Heart right ventricle (tissue), 16 donors: Measurements from ENCODE around the gene TNNT3. TPM values are rescaled to one million over a fixed set of nuclear protein-coding genes. Genes with fewer than 3 reads are reported as not detected.

Source experiments
- ATAC-seq, 8 donors: fragments of 200-7000 bp; cut with Tn5 transposase; one replicate each; pipeline ENCODE4 v1.9.1; 2020; ENCODE audit warnings: mild to moderate bottlenecking in 8 of 8, moderate library complexity in 8 of 8, moderate number of reproducible peaks in 1 of 8
- DNase-seq, 2 donors: peaks; one replicate each; pipeline ENCODE4 v3.0.0-alpha.2; 2020
- H3K27ac ChIP-seq, 10 donors: fragments of 200-600 bp; sonication (generic) in 2 of 10; one replicate each; pipeline versions ENCODE4 v1.5.0 to v1.8.0; 2020 to 2022; ENCODE audit warnings: mild to moderate bottlenecking in 3 of 10
- H3K27me3 ChIP-seq, 7 donors: fragments of 200-600 bp; one replicate each; pipeline ENCODE4 v1.8.0; 2021 to 2022; ENCODE audit warnings: mild to moderate bottlenecking in 2 of 7
- H3K36me3 ChIP-seq, 9 donors: fragments of 200-600 bp; sonication (generic) in 1 of 9; one replicate each; pipeline versions ENCODE4 v1.5.0 to v1.8.0; 2020 to 2022; ENCODE audit warnings: mild to moderate bottlenecking in 2 of 9
- H3K4me1 ChIP-seq, 9 donors: fragments of 200-600 bp; sonication (generic) in 1 of 9; one replicate each; pipeline versions ENCODE4 v1.5.0 to v1.8.0; 2020 to 2022; ENCODE audit warnings: mild to moderate bottlenecking in 4 of 9
- H3K4me3 ChIP-seq, 10 donors: fragments of 200-600 bp; sonication (generic) in 2 of 10; one replicate each; pipeline versions ENCODE4 v1.5.0 to v1.8.0; 2020 to 2022; ENCODE audit warnings: mild to moderate bottlenecking in 7 of 10, moderate library complexity in 2 of 10
- H3K9me3 ChIP-seq, 11 donors: fragments of 200-600 bp in 10 of 11; sonication (generic) in 2 of 11; one replicate each; pipeline versions ENCODE4 v1.5.0 to v1.8.0; 2013 to 2022; ENCODE audit warnings: mild to moderate bottlenecking in 2 of 11, control low read depth in 1 of 11, moderate library complexity in 1 of 11
- CTCF ChIP-seq, 9 donors: fragments of 200-600 bp; sonication (generic) in 2 of 9; IDR thresholded peaks; one replicate each; pipeline versions ENCODE4 v1.5.0 to v1.8.0; 2021 to 2022; ENCODE audit warnings: antibody characterized with exemption in 9 of 9, mild to moderate bottlenecking in 5 of 9, moderate library complexity in 1 of 9
- WGBS, 2 donors: extraction: QIAGEN DNeasy Blood & Tissue Kit; methylation state at CpG; one replicate each; pipeline ENCODE4 v1.1.7; 2013; ENCODE audit warnings: inconsistent platforms in 1 of 2; 5-methylcytosine and 5-hydroxymethylcytosine counted together
- intact Hi-C, 10 donors: fragments of 100-400 bp; cut with DNase I; formaldehyde crosslinking; loops; one replicate each; pipeline versions ENCODE4 v1.11.1 to v1.14.2; 2022
- polyA plus RNA-seq, 2 donors: library from polyadenylated mRNA; stranded (reverse); fragments of 200-250 nt; gene quantifications; one replicate each; pipeline ENCODE4 v1.2.3, GENCODE V29; 2013
- total RNA-seq, 10 donors: library from RNA; stranded (reverse); fragmentation: NEBNext Ultra II Directional in 3 of 10; extraction: Animal tissue kit (Norgen Biotek cat#: 25700) in 3 of 10; gene quantifications; one replicate each; pipeline versions ENCODE4 v1.2.1 to v1.2.4, GENCODE V29; 2021 to 2023
- donor health status: Arrhythmogenic right ventricular cardiomyopathy.
- donor health status: ischemic (EF 13 %, LVEDD 7.1; RV severe dilation, severe dysfunction).
- donor health status: healthy with polysubstance abuse.
- donor health status: DM: no; HTN: yes; CAD: no.
- donor health status: DM: no; HTN: no; CAD: no.
- donor health status: ischemic (EF 25% LVEDD 6.9; RV normal size, moderate dysfunction).
- donor health status: ischemic (EF 25% LVEDD 5.7; RV mildly dilated, moderate dysfunction).
- donor health status: healthy.
- donor health status: DM: yes; HTN: yes; CAD: no.
- donor health status: Ischemic cardiomyopathy.
- donor health status: ischemic (EF 35%, LVEDD 5.7; RV mildly dilated, moderate dysfunction).
- donor health status: nonischemic (EF 11% LVEDD 7.7; RV severe dilation, severe dysfunction).
- donor health status: DM: yes; HTN: yes; CAD: no.
- donor health status: PGD.
- donor health status: ischemic (EF 29% LVEDD 5.4; RV normal size, mild dysfunction).
- donor health status: nonischemic (EF 23%, LVEDD 6.1; RV moderate dilation, normal function).

The TNNT3 gene
- total and polyA plus RNA-seq, 12 donors, result 12.5 to 49.9 (median 44.4) TPM

GRCh38 chr11:1892116-1892515 is 27.4 kb upstream of the TNNT3 start:
- peak in 1 of 2 donors; percentile 53 for DNase-seq
- peak; percentile 23 to 68 (median 35) for ATAC-seq
- 78 to 88% methylated on average over 7 of the region's 7 CpGs for WGBS, 2 donors
- H3K27me3 ChIP-seq, result peaks cover 0 to 4% (median 0%) of the 10 kb centered on the region in 7 donors
- H3K36me3 ChIP-seq, result peaks cover 0 to 31% (median 0%) of the 10 kb centered on the region in 9 donors
- intact Hi-C loops, result loop anchor here in 3 of 10 donors (1.0 to 10.0 kb wide), 2 partner anchors 24 to 53 kb away; partner anchors contain the start of gene MRPL23 (in 2 of the 3)
- peak overlapping the region in 4 of 10 donors; percentile 15 to 41 (median 26) for H3K27ac ChIP-seq
- no peak for TF ChIP-seq CTCF (IDR thresholded peaks at IDR 0.05)
- no peak overlapping the region for H3K4me3 ChIP-seq
- peaks cover 0 to 43% (median 6%) of the 10 kb centered on the region in 9 donors for H3K4me1 ChIP-seq
- no peaks in the 10 kb centered on the region for H3K9me3 ChIP-seq

GRCh38 chr11:1892558-1892957 is 26.9 kb upstream of the TNNT3 start:
- TF ChIP-seq CTCF (IDR thresholded peaks at IDR 0.05), result no peak
- intact Hi-C loops, result loop anchor here in 3 of 10 donors (1.0 to 10.0 kb wide), 2 partner anchors 24 to 52 kb away; partner anchors contain the start of gene MRPL23 (in 2 of the 3)
- DNase-seq (no peak), ATAC-seq (no peak)
- 62 to 87% methylated on average over 5 of the region's 5 CpGs for WGBS, 2 donors
- Histone ChIP-seq H3K27ac (peak overlapping the region in 4 of 10 donors; percentile 15 to 41 (median 26)), H3K36me3 (peaks cover 0 to 27% (median 0%) of the 10 kb centered on the region in 9 donors), H3K4me3 (no peak overlapping the region), H3K9me3 (no peaks in the 10 kb centered on the region), H3K27me3 (peaks cover 0 to 4% (median 0%) of the 10 kb centered on the region in 7 donors), H3K4me1 (peaks cover 0 to 42% (median 6%) of the 10 kb centered on the region in 9 donors)

DNA sequence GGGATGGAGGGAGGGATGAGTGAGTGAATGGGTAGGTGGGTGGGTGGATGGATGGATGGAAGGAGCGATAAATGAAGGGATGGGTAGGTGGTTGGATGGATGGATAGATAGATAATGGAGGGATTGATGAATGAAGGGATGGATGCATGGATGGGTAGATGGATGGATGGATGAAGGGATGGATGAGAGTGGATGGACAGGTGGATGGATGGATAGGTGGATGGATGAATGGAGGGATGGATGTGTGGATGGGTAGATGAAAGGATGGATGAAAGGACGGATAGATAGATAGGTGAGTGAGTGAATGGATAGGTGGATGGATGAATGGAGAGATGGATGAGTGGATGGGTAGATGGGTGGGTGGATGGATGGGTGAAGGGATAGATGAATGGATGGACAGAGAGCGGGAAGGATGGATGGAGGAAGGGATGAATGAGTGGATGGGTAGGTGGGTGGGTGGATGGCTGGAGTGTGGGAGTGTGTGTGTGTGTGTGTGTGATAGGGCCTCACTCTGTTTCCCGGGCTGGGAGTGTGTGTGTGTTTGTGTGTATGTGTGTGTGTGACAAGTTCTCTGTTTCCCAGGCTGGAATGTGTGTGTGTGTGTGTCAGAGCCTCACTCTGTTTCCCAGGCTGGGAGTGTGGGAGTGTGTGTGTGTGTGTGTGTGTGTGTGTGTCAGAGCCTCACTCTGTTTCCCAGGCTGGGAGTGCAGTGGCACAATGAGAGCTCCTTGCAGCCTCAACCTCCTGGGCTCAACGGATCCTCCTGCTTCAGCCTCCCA is 25.7 kb upstream of the TNNT3 start:
- Histone ChIP-seq H3K9me3 (no peaks in the 10 kb centered on the region), H3K4me3 (no peak overlapping the region), H3K27ac (no peak overlapping the region), H3K4me1 (peaks cover 0 to 36% (median under 1%) of the 10 kb centered on the region in 9 donors), H3K27me3 (no peaks in the 10 kb centered on the region), H3K36me3 (peaks cover 0 to 15% (median 0%) of the 10 kb centered on the region in 9 donors)
- DNase-seq (no peak), ATAC-seq (no peak)
- TF ChIP-seq CTCF (IDR thresholded peaks at IDR 0.05), result no peak
- intact Hi-C loops, result loop anchor here (1.0 to 10.0 kb wide), 5 partner anchors 23 to 51 kb away; partner anchors contain the start of gene MRPL23 (in 2 of the 10)
- 81 to 93% methylated on average over 5 of the region's 5 CpGs for WGBS, 2 donors

DNA sequence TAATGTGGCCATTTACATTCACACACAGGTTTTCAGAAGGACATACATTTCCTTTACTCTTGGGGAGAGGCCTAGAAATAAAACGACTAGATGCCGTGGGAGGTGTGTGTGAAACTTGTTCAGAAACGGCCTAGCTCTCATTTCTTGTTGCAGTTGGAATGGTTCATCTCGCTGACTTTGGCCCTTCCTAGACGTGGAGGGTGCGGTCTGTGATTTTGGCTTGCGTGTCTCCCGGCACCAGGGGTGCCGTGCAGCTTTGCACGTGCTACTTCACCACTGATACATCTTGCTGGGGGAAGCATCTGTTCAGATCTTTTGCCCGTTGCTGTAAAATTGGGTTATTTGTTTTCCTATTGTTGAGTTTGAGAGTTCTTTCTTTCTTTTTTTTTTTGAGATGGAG is 24.7 kb upstream of the TNNT3 start:
- no peak for TF ChIP-seq CTCF (IDR thresholded peaks at IDR 0.05)
- H3K27me3 ChIP-seq, result no peaks in the 10 kb centered on the region
- no peak overlapping the region for H3K4me3 ChIP-seq
- no peak overlapping the region for H3K27ac ChIP-seq
- intact Hi-C loops, result loop anchor here in 5 of 10 donors (1.0 to 10.0 kb wide), 3 partner anchors 45 to 50 kb away; partner anchors contain the start of gene MRPL23 (in 2 of the 5)
- peaks cover 0 to 26% (median 0%) of the 10 kb centered on the region in 9 donors for H3K4me1 ChIP-seq
- peaks cover 0 to 5% (median 0%) of the 10 kb centered on the region in 9 donors for H3K36me3 ChIP-seq
- no peak for DNase-seq
- H3K9me3 ChIP-seq, result no peaks in the 10 kb centered on the region
- ATAC-seq, result no peak
- WGBS, 2 donors, result 92 to 93% methylated on average over 11 of the region's 11 CpGs
